Mammary epithelial cell (primary cell): Measurements from ENCODE around the gene HOXC5.

Experiments used
- EZH2 ChIP-seq: IDR thresholded peaks from 2 replicates; pipeline ENCODE4 v1.6.1; 2012; ENCODE audit warnings: low read length, inconsistent platforms, borderline replicate concordance
- TF ChIP-seq, protein P1 (sequence below), 2 donors: IDR thresholded peaks in 1 of 2; conservative IDR thresholded peaks in 1 of 2; 2 replicates each; pipeline ENCODE4 v1.5.1; 2011 to 2012; ENCODE audit warnings: inconsistent platforms in 2 of 2, low read length in 2 of 2, mild to moderate bottlenecking in 2 of 2, control low read depth in 1 of 2, low read depth in 1 of 2; ENCODE audit not compliant: insufficient read depth in 1 of 2; ENCODE audit errors: extremely low read depth in 1 of 2

GRCh38 chr12:54017027-54017788, 15.6 kb upstream of the HOXC5 start:
- TF ChIP-seq EZH2: no peak
- TF ChIP-seq, protein P1, sequence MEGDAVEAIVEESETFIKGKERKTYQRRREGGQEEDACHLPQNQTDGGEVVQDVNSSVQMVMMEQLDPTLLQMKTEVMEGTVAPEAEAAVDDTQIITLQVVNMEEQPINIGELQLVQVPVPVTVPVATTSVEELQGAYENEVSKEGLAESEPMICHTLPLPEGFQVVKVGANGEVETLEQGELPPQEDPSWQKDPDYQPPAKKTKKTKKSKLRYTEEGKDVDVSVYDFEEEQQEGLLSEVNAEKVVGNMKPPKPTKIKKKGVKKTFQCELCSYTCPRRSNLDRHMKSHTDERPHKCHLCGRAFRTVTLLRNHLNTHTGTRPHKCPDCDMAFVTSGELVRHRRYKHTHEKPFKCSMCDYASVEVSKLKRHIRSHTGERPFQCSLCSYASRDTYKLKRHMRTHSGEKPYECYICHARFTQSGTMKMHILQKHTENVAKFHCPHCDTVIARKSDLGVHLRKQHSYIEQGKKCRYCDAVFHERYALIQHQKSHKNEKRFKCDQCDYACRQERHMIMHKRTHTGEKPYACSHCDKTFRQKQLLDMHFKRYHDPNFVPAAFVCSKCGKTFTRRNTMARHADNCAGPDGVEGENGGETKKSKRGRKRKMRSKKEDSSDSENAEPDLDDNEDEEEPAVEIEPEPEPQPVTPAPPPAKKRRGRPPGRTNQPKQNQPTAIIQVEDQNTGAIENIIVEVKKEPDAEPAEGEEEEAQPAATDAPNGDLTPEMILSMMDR (conservative IDR thresholded peaks at IDR 0.05 in 1 of 2, IDR thresholded peaks at IDR 0.05 in 1 of 2; ENCODE audit: extremely low read depth in 1 of 2, insufficient read depth in 1 of 2, low read depth in 1 of 2, low read length in 2 of 2): peak in 1 of 2 donors; percentile 33
